H1 (cell line): Measurements from ENCODE around the gene FRMD3. TPM values are rescaled to one million over a fixed set of nuclear protein-coding genes. Genes with fewer than 3 reads are reported as not detected.

Experiments used
- CTCF ChIA-PET: fragments of 300-600 bp; sonication (Branson Sonifier 250); formaldehyde crosslinking; loops from one replicate; lab custom pipeline; 2021; ENCODE audit not compliant: partially characterized antibody; lab: Charles Lee
- POLR2A ChIA-PET: fragments of 300-600 bp; sonication (Branson Sonifier 250); formaldehyde crosslinking; loops from one replicate; lab custom pipeline; 2021; ENCODE audit warnings: inconsistent platforms; ENCODE audit not compliant: partially characterized antibody; lab: Charles Lee
- DNase-seq, 2 experiments: peaks; one replicate each; pipeline versions ENCODE4 v3.0.0 to v3.0.0-alpha.2; 2010 to 2022; ENCODE audit warnings: low spot score in 2 of 2, low read depth in 1 of 2, mixed read lengths in 1 of 2
- FAIRE-seq: peaks from 2 replicates; lab custom pipeline; 2011; peaks lifted over from hg19 to GRCh38; lab: Jason Lieb, UNC
- H2AFZ ChIP-seq: 2 replicates; pipeline ENCODE4 v1.8.1; 2012; ENCODE audit warnings: low read length, inconsistent platforms
- H2AK5ac ChIP-seq: 2 replicates; pipeline ENCODE4 v1.6.1; 2013; ENCODE audit warnings: low read depth, low read length
- H2BK120ac ChIP-seq: replicated peaks from 2 replicates; pipeline ENCODE3; 2013; ENCODE audit warnings: low read depth, low read length, inconsistent platforms
- H2BK12ac ChIP-seq: 2 replicates; pipeline ENCODE4 v1.6.1; 2013; ENCODE audit warnings: low read depth, low read length
- H2BK15ac ChIP-seq: 2 replicates; pipeline ENCODE4 v1.6.1; 2013; ENCODE audit warnings: low read length
- H2BK20ac ChIP-seq: 2 replicates; pipeline ENCODE4 v1.6.1; 2013; ENCODE audit warnings: low read length
- H2BK5ac ChIP-seq: 2 replicates; pipeline ENCODE4 v1.6.1; 2013; ENCODE audit warnings: low read depth, low read length
- H3K14ac ChIP-seq: 2 replicates; pipeline ENCODE4 v1.6.1; 2013; ENCODE audit warnings: inconsistent platforms; ENCODE audit not compliant: insufficient read length
- H3K18ac ChIP-seq: 2 replicates; pipeline ENCODE4 v1.6.1; 2013; ENCODE audit warnings: low read length; ENCODE audit errors: extremely low read depth
- H3K23ac ChIP-seq: 2 replicates; pipeline ENCODE4 v1.6.1; 2013; ENCODE audit warnings: inconsistent platforms; ENCODE audit not compliant: insufficient read length
- H3K23me2 ChIP-seq: 2 replicates; pipeline ENCODE4 v1.6.1; 2013; ENCODE audit warnings: low read depth, low read length
- H3K27ac ChIP-seq: 2 replicates; pipeline ENCODE4 v1.6.1; 2011; ENCODE audit warnings: low read depth, low read length, inconsistent platforms
- H3K27me3 ChIP-seq, 4 experiments: replicated peaks in 1 of 4; 1 replicate in 1 of 4; 2 replicates in 3 of 4; pipeline versions ENCODE4 v1.6.1 to v1.8.1; 2011 to 2013; ENCODE audit warnings: low read length in 3 of 4, mild to moderate bottlenecking in 3 of 4, inconsistent platforms in 2 of 4, mixed read lengths in 2 of 4, moderate library complexity in 1 of 4; ENCODE audit not compliant: control insufficient read depth in 3 of 4, insufficient read depth in 3 of 4; ENCODE audit errors: extremely low read depth in 1 of 4
- H3K36me3 ChIP-seq, 4 experiments: 2 replicates each; pipeline versions ENCODE4 v1.6.1 to v1.8.1; 2011 to 2013; ENCODE audit warnings: mild to moderate bottlenecking in 4 of 4, low read length in 3 of 4, moderate library complexity in 2 of 4, control low read depth in 1 of 4, inconsistent platforms in 1 of 4; ENCODE audit not compliant: insufficient read depth in 4 of 4, control insufficient read depth in 2 of 4
- H3K4ac ChIP-seq: replicated peaks from 2 replicates; pipeline ENCODE3; 2013; ENCODE audit warnings: low read length, low read depth, mixed read lengths, inconsistent platforms; ENCODE audit not compliant: insufficient read length
- H3K4me1 ChIP-seq, 4 experiments: replicated peaks in 1 of 4; 1 replicate in 1 of 4; 2 replicates in 3 of 4; pipeline versions ENCODE4 v1.6.1 to v1.8.1; 2011 to 2013; ENCODE audit warnings: low read length in 3 of 4, inconsistent platforms in 2 of 4, mixed read lengths in 1 of 4; ENCODE audit not compliant: insufficient read depth in 4 of 4, control insufficient read depth in 3 of 4
- H3K4me2 ChIP-seq, 2 experiments: 2 replicates each; pipeline versions ENCODE4 v1.6.1 to v1.8.1; 2011 to 2013; ENCODE audit warnings: low read depth in 2 of 2, low read length in 2 of 2, control low read depth in 1 of 2, inconsistent platforms in 1 of 2, mild to moderate bottlenecking in 1 of 2; ENCODE audit not compliant: insufficient read depth in 1 of 2
- H3K4me3 ChIP-seq, 4 experiments: fragments of 200-600, 300-600 bp in 1 of 4; sonication (generic), shearing (Covaris generic), sonication (Bioruptor Twin) in 1 of 4; 2 replicates each; pipeline versions ENCODE4 v1.5.1 to v1.8.1; 2011 to 2016; ENCODE audit warnings: low read length in 4 of 4, low read depth in 3 of 4, control low read depth in 2 of 4, inconsistent platforms in 2 of 4, mild to moderate bottlenecking in 2 of 4, mixed read lengths in 1 of 4, moderate library complexity in 1 of 4; ENCODE audit not compliant: insufficient read depth in 2 of 4; ENCODE audit errors: extremely low read depth in 1 of 4
- H3K56ac ChIP-seq: replicated peaks from 2 replicates; pipeline ENCODE3; 2013; ENCODE audit warnings: low read depth, mild to moderate bottlenecking, mixed read lengths, low read length, inconsistent platforms; ENCODE audit not compliant: insufficient read length
- H3K79me1 ChIP-seq: 2 replicates; pipeline ENCODE4 v1.6.1; 2013; ENCODE audit warnings: low read depth, low read length, control low read depth
- H3K79me2 ChIP-seq, 2 experiments: 2 replicates each; pipeline versions ENCODE4 v1.6.1 to v1.8.1; 2012 to 2013; ENCODE audit warnings: low read length in 2 of 2, mild to moderate bottlenecking in 2 of 2, inconsistent platforms in 1 of 2; ENCODE audit not compliant: insufficient read depth in 2 of 2, control insufficient read depth in 1 of 2
- H3K9ac ChIP-seq, 4 experiments: replicated peaks in 1 of 4; 1 replicate in 1 of 4; 2 replicates in 3 of 4; pipeline versions ENCODE4 v1.6.1 to v1.8.1; 2011 to 2013; ENCODE audit warnings: low read depth in 3 of 4, low read length in 3 of 4, control low read depth in 2 of 4, mild to moderate bottlenecking in 2 of 4, moderate library complexity in 2 of 4, inconsistent platforms in 1 of 4; ENCODE audit errors: extremely low read depth in 1 of 4
- H3K9me3 ChIP-seq, 2 experiments: 2 replicates each; pipeline versions ENCODE4 v1.6.1 to v1.8.1; 2012 to 2013; ENCODE audit warnings: mild to moderate bottlenecking in 2 of 2, moderate library complexity in 2 of 2, control low read depth in 1 of 2, inconsistent platforms in 1 of 2, low read depth in 1 of 2, low read length in 1 of 2, mixed read lengths in 1 of 2; ENCODE audit not compliant: insufficient read depth in 2 of 2
- H4K20me1 ChIP-seq, 2 experiments: replicated peaks in 1 of 2; 2 replicates each; pipeline versions ENCODE3 to v1.8.1; 2011 to 2013; ENCODE audit warnings: inconsistent platforms in 2 of 2, low read length in 2 of 2, mild to moderate bottlenecking in 1 of 2; ENCODE audit not compliant: insufficient read depth in 2 of 2, control insufficient read depth in 1 of 2
- H4K5ac ChIP-seq: 2 replicates; pipeline ENCODE4 v1.6.1; 2013; ENCODE audit warnings: low read length, low read depth, mixed read lengths, inconsistent platforms; ENCODE audit not compliant: insufficient read length
- H4K8ac ChIP-seq: 2 replicates; pipeline ENCODE4 v1.8.0; 2013; ENCODE audit warnings: mild to moderate bottlenecking, moderate library complexity, low read length, inconsistent platforms; ENCODE audit not compliant: insufficient read depth; ENCODE audit errors: extremely low read depth
- H4K91ac ChIP-seq: replicated peaks from 2 replicates; pipeline ENCODE3; 2013; ENCODE audit warnings: low read length, mixed read lengths, inconsistent platforms; ENCODE audit not compliant: insufficient read length
- BRCA1 ChIP-seq: IDR thresholded peaks from 2 replicates; pipeline ENCODE4 v1.6.1; 2012; ENCODE audit warnings: low read depth, low read length, improper control_type of control experiment
- CHD2 ChIP-seq: IDR thresholded peaks from 2 replicates; pipeline ENCODE4 v1.6.1; 2012; ENCODE audit warnings: low read length, improper control_type of control experiment
- CTCF ChIP-seq, 3 experiments: IDR thresholded peaks; 1 replicate in 2 of 3; 2 replicates in 1 of 3; pipeline versions ENCODE4 v1.5.1 to v1.6.1; 2011; ENCODE audit warnings: low read length in 3 of 3, mild to moderate bottlenecking in 3 of 3, inconsistent platforms in 2 of 3, low read depth in 1 of 3, moderate library complexity in 1 of 3; ENCODE audit not compliant: insufficient read depth in 1 of 3; ENCODE audit errors: control extremely low read depth in 1 of 3
- GTF2F1 ChIP-seq: IDR thresholded peaks from 2 replicates; pipeline ENCODE4 v1.6.1; 2012; ENCODE audit warnings: low read depth, low read length, improper control_type of control experiment, borderline replicate concordance
- POLR2A ChIP-seq, 2 experiments: IDR thresholded peaks; 1 replicate in 1 of 2; 2 replicates in 1 of 2; pipeline ENCODE4 v1.6.1; 2011; ENCODE audit warnings: low read depth in 2 of 2, low read length in 2 of 2, mild to moderate bottlenecking in 2 of 2; ENCODE audit errors: control extremely low read depth in 1 of 2
- SP1 ChIP-seq: IDR thresholded peaks from 2 replicates; pipeline ENCODE4 v1.6.1; 2011; ENCODE audit warnings: low read depth, low read length
- TCF12 ChIP-seq: IDR thresholded peaks from 2 replicates; pipeline ENCODE4 v1.6.1; 2011; ENCODE audit warnings: low read depth, mild to moderate bottlenecking, low read length
- WGBS, 2 experiments: shearing (Covaris generic) in 1 of 2; methylation state at CpG; one replicate each; pipeline versions ENCODE4 v1.1.6 to v1.1.7; 2013 to 2015; ENCODE audit warnings: low lambda C conversion rate in 2 of 2, mixed read lengths in 2 of 2, inconsistent platforms in 1 of 2, low coverage in 1 of 2, missing lambda C conversion rate in 1 of 2; ENCODE audit not compliant: insufficient replicate concordance in 2 of 2, insufficient coverage in 1 of 2, insufficient read length in 1 of 2; ENCODE audit errors: extremely low coverage in 1 of 2, missing lambda C conversion rate in 1 of 2; 5-methylcytosine and 5-hydroxymethylcytosine counted together
- polyA plus RNA-seq, 7 experiments: library from polyadenylated mRNA; depleted of rRNA in 3 of 7; stranded (reverse) in 5 of 7; unstranded in 2 of 7; fragments of >200 nt in 5 of 7; fragments of 200-250 nt in 2 of 7; gene quantifications; 1 replicate in 5 of 7; 2 replicates in 1 of 7; 4 replicates in 1 of 7; pipeline versions ENCODE4 v1.2.1 to v1.2.3, GENCODE V29; 2011 to 2013; ENCODE audit warnings: missing spikeins in 2 of 7, mixed read lengths in 2 of 7
- total RNA-seq: library from RNA; stranded (reverse); fragmentation: NEBNext Ultra II Directional; extraction: Animal tissue kit (Norgen Biotek cat#: 25700); gene quantifications from 2 replicates; pipeline ENCODE4 v1.2.1, GENCODE V29; 2021
- TF ChIP-seq, protein P1 (sequence below): IDR thresholded peaks from 2 replicates; pipeline ENCODE4 v1.6.1; 2012; ENCODE audit warnings: inconsistent platforms
- TF ChIP-seq, protein P2 (sequence below): IDR thresholded peaks from 2 replicates; pipeline ENCODE4 v1.6.1; 2012; ENCODE audit warnings: low read length, inconsistent platforms

The FRMD3 gene
- total and polyA plus RNA-seq, 2 of the 8 experiments (the other 6 are each of a cell fraction or from before 2014, with no cell fraction given): 0.15 to 1.4 TPM

DNA sequence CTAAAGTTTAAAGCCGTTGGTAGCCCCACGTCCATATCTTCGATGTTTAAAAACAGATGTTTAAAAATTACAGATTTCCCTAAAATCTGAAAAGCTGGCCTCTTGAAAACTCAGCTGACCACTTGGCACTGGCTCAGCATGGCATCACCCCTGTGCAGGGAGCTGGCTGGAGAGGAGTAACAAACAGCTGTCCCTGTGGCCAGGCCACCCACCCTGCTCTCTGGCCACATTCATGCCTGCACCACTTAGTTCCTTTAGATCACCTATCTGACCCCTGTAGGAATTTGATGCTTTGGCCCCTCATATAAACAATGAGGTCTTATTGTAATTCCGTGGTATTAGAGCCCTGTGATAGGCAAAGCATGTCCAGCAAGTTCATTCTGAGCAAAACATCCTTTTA lies 107.5 kb downstream of the FRMD3 start:
- 75% methylated on average over 4 of the region's 4 CpGs; no CpG with 5 or more reads in 1 of the 2 experiments for WGBS, 2 experiments
- H2AK5ac ChIP-seq: no peak overlapping the region
- no peak overlapping the region for H3K27ac ChIP-seq
- no peak overlapping the region for H2AFZ ChIP-seq
- H4K5ac ChIP-seq: no peak overlapping the region
- no peak overlapping the region for H4K8ac ChIP-seq
- no peaks in the 10 kb centered on the region for H3K79me2 ChIP-seq
- H3K23me2 ChIP-seq: no peaks in the 10 kb centered on the region
- H3K18ac ChIP-seq: no peak overlapping the region
- TF ChIP-seq TCF12: no peak
- no peak for TF ChIP-seq GTF2F1
- TF ChIP-seq, protein P1, sequence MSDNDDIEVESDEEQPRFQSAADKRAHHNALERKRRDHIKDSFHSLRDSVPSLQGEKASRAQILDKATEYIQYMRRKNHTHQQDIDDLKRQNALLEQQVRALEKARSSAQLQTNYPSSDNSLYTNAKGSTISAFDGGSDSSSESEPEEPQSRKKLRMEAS: no peak
- no peak for TF ChIP-seq POLR2A (IDR thresholded peaks at IDR 0.05; ENCODE audit: control extremely low read depth in 1 of 2, low read depth in 2 of 2, low read length in 2 of 2)
- TF ChIP-seq BRCA1: no peak
- TF ChIP-seq SP1: no peak
- TF ChIP-seq, protein P2, sequence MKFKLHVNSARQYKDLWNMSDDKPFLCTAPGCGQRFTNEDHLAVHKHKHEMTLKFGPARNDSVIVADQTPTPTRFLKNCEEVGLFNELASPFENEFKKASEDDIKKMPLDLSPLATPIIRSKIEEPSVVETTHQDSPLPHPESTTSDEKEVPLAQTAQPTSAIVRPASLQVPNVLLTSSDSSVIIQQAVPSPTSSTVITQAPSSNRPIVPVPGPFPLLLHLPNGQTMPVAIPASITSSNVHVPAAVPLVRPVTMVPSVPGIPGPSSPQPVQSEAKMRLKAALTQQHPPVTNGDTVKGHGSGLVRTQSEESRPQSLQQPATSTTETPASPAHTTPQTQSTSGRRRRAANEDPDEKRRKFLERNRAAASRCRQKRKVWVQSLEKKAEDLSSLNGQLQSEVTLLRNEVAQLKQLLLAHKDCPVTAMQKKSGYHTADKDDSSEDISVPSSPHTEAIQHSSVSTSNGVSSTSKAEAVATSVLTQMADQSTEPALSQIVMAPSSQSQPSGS: no peak
- TF ChIP-seq CHD2: no peak
- TF ChIP-seq CTCF (IDR thresholded peaks at IDR 0.05; ENCODE audit: control extremely low read depth in 1 of 3, insufficient read depth in 1 of 3, low read depth in 1 of 3, low read length in 3 of 3): no peak
- H4K20me1 ChIP-seq: no peaks in the 10 kb centered on the region
- H3K36me3 ChIP-seq: 0 out of 8 replicates have a peak, but pooled peaks cover 0 to 5% (median 0%) of the 10 kb centered on the region in 4 experiments
- ChIA-PET POLR2A (no interaction called here), CTCF (interaction anchor here (2.5 kb wide), 1 partner anchor 211 kb away, joined by 7 read pairs; no protein-coding TSS in a partner anchor)
- H2BK12ac ChIP-seq: no peak overlapping the region
- H3K27me3 ChIP-seq: no peaks in the 10 kb centered on the region
- H3K23ac ChIP-seq: no peak overlapping the region
- H3K4me1 ChIP-seq: peaks cover 0 to 8% (median 6%) of the 10 kb centered on the region in 4 experiments; a peak in 4 of 7 replicates
- H2BK20ac ChIP-seq: no peak overlapping the region
- no peak for DNase-seq
- H2BK15ac ChIP-seq: no peak overlapping the region
- no peaks in the 10 kb centered on the region for H3K79me1 ChIP-seq
- FAIRE-seq: no peak
- peaks cover 5 to 6% of the 10 kb centered on the region in 2 experiments; a peak in 2 of 4 replicates for H3K9me3 ChIP-seq
- H2BK120ac ChIP-seq: no peak overlapping the region
- H3K56ac ChIP-seq: no peak overlapping the region
- no peak overlapping the region for H3K4ac ChIP-seq
- no peak overlapping the region for H3K14ac ChIP-seq
- no peak overlapping the region for H4K91ac ChIP-seq
- no peak overlapping the region for H3K4me2 ChIP-seq
- H2BK5ac ChIP-seq: no peak overlapping the region
- H3K4me3 ChIP-seq: no peak overlapping the region
- H3K9ac ChIP-seq: no peak overlapping the region
